Activated CD4-positive, alpha-beta T cell treated with anti-CD3 and anti-CD28 coated beads for 4 hours (primary cell): ENCODE results near the gene EXOC3L4.
"Not testable (repeated sequence)": the region's sequence is repeated elsewhere in the genome, so short reads cannot be mapped to it uniquely, and the experiment has no call there.

ENCODE experiments used
- DNase-seq, 2 donors: peaks; one replicate each; pipeline ENCODE4 v3.0.0-alpha.2; 2020

EXOC3L4 gene

DNA sequence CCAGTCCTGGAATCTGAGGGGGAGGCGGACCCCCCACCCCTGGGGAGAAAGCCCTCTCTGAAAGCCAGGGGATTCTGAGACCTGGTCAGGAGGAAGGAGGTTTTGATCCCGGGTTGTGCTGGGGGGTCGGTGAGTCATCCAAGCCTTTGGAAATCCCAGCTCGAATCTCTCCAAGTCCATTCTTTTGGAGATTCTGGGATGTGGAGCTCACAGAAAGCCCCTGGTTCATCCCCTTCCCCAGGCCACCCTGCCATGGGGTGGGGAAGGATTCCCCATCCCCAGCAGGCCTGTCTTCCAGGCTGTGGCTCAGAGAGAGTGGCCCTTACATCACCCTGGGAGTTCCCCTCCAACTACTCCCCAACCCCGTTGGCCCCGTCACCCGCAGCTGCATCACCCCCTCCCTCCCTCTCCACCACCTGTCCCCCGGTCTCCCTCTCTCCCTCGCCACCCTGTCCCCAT lies 14.3 kb downstream of the EXOC3L4 start:
- DNase-seq: peak in 1 of 2 donors; percentile 24

DNA sequence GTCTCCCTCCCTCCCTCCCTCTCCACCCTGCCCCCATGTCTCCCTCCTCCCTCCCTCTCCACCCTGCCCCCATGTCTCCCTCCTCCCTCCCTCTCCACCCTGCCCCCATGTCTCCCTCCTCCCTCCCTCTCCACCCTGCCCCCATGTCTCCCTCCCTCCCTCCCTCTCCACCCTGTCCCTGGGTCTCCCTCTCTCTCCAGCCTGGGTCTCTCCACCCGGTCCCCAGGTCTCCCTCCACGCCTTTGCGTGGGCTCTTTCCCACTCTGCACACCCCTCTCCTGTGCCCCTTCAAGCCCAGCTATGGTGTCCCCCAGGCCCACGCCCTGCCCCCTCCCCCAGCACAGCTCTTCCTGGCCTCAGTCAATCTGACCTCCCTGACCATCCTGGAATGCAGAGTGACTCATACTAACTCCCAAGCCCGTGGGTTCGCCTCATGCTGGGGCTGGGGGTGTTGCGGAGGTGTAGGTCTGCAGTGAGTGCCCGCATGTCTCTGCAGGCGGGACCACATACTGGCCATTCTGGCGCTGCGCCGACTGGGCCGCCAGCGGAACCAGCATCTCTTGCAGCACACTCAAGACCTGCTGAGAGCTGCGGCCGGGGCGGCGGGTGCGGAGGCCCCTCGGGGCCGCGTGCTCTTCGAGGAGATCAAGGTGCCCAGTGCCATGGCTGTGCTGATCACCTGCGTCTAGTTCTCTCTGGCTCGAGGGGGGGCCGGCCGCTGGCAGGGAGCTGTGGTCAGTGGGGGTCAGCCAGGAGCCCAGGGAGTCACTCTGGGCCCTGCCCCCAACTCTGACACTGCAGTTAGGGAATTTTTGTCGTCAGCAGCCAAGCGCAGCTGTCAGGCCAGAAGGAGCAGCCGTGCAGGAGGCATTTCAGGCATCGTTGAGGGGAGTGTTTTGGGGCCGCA lies 15.3 kb downstream of the EXOC3L4 start:
- DNase-seq: no peak

DNA sequence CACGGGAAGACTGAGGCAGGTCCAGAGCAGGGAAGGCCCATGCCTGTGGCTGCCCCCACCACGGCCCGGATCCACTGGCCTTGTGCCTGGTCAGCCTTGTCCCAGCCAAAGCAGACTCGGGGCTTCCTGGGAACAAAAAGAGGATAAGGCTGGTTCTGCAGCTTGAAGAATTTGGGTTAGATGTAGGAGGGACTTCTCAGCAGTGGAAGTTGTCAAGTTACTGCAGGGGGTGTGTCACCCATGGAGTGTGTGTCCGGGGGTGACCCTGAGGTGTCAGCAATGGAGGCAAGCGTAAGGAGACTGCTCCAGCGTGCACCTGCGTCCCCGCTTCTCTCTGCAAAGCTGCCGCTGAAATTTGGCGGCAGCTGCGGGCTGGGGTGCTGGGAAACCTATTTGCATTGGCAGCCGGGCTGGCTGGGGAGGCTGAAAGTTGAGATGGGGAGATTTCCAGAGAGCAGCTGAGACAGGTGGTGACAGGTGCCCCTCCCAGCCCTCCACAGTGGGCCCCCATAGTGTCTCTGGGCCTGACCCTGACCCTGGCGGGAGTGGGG lies 16.2 kb downstream of the EXOC3L4 start:
- DNase-seq: no peak

DNA sequence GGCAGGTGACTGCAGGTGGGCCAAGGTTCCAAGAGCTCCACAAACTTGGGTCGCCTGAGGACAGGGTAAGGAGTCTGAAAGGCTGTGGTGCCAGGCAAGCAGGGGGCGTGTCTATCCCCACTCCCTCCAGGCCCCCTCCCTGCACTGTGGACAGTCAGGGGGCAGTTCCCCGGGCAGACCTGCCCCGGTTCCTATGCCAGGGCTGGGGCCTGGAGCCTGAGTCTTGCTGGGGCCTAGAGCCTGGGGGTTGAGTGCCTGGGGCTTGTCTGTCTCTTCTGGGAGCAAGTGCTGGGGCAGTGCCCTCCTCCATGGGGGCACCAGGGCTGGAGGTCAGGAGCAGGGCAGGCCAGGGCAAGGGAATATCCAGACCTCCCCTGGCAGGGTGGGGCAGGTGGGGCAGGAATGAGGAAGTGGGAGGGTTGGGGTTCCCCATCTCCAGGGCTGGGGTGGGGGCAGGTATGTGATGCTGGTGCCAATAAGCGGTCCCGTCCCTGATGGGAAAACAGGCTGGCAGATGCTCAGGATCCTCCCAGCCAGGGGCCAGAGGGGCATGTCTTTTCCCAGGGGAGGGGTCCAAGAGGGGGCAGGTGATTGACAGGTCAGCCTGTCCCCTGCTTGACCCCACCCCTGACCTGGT lies 16.8 kb downstream of the EXOC3L4 start:
- no peak for DNase-seq

DNA sequence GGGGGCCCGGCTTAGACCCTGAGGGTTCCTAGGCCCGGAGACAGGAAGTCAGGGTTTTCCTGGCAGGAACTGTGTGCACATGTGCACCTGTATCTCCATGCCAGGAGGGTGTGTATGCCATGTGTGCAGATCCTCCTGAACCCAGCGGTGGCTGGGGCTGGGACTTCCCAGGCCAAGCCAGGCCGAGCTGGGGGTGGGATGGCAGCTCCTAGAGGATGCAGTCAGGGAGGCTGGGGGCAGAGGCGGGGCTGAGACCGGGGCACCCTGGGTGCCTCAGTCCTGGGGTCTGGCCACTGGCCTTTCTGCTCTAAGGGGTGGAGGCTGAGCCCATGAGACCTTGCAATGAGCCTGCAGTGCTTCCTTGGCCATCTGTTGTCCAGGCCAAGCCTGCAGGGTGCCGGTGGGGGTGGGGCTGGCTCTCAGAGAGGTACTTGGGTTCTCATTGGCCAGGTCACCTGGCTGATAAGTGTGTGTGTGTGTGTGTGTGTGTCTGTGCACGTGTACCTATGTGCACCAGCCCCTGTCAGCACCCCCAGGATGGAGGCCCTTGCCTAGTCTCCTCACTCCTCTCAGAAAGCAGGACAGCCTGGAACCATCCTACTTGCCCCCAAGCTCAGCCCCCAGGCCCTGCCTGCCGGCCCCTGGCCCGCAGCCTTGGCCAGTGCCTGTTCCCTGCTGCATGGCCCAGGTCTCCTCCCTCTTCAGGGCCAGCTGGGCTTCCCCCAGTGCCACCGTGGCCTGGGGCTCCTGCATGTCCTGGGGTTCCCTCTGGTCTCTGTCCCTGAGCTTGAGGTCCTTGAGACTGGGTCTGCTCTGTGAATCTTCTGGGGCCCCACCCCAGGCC lies 18.1 kb downstream of the EXOC3L4 start:
- DNase-seq: no peak

DNA sequence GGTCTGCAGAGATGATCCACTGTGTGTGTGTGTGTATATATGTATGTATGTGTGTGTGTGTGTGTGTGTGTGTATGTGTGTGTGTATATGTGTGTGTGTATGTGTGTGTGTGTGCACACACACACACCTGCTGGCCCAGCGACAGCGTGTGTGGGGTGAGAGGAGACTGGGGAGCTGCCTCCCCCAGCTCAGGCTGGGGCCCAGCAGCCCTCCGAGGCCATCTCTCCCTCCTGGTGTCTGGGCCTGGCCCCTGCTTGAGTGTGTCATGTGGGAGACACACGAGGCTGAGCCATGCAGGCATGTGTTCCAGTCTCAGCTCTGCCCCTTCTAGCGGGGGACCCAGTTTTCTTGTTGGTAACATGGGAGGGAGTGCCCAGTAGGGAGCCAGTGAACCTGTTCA lies 18.8 kb downstream of the EXOC3L4 start:
- DNase-seq: no peak

DNA sequence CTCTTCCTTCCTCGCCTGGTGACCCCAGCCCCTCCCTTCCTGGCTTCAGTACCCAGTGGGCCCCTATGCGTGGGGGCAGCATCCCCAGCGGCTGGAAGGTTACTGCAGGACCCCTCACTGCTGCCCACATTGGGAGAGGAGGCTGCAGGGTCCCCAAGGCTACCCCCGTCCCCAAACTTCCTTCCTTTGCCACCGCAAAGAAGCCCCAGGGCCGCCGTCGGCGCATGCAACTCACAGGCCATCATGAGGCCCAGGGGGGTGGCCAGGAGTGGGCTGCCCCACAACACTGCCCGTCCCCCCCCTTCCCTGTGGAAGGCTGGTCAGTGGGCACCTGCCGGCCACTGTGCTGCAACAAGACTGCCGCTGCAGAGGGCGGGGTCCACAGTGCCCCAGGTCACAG lies 19.2 kb downstream of the EXOC3L4 start:
- DNase-seq: no peak

DNA sequence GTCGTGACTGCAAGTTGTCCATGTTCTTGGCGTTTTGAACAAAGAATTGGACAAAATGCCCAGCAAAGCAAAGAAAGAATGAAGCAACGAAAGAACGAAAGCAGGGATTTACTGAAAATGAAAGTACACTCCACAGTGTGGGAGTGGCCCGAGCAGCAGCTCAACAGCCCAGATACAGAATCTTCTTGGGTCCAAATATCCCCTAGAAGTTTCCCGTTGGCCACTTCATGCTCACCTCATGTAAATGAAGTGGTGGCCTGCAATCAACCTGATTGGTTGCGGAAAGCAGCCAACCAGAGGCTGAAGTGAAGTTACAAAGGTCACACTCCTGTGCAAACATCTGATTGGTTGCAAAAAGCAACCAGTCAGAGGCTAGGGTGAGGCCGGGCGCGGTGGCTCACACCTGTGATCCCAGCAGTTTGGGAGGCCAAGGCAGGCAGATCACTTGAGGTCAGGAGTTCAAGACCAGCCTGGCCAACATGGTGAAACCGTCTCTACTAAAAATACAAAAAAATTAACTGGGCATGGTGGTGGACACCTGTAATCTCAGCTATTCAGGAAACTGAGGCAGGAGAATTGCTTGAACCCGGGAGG lies 20.7 kb downstream of the EXOC3L4 start:
- not testable (repeated sequence) for DNase-seq

DNA sequence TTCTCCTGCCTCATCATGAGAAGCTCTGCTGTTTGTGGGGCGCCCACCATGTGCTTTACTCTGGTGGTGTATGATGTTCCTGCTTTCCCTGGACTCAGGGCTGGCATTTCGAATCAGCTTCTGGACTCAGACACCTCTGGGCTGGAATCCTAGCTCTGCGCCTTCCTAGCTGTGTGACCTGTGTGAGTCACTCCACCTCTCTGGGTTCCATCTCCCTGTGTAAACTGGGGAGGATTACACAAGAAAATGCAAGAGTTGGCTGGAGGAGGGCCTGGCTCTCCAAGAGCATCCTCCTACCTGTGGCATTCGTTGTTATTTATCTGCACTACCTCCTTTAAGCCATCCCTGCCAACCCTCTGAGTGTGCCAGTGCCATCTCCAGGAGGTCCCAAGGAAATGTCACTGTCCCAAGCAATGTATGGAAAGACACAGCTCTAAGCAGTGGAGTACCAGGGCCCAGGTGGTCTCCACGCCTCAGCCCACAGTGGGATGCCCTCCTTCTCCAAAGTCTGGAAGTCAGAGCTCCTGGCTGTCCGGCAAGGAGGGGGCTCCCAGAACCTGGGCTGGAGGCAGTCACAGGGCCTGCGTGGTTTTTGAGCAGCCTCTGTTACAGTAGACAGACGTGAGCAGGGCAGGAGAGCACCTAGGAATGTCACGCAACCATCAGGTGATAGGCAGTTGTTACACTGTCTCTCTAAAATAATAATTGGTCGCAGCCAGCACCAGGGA lies 21.5 kb downstream of the EXOC3L4 start:
- DNase-seq: no peak

DNA sequence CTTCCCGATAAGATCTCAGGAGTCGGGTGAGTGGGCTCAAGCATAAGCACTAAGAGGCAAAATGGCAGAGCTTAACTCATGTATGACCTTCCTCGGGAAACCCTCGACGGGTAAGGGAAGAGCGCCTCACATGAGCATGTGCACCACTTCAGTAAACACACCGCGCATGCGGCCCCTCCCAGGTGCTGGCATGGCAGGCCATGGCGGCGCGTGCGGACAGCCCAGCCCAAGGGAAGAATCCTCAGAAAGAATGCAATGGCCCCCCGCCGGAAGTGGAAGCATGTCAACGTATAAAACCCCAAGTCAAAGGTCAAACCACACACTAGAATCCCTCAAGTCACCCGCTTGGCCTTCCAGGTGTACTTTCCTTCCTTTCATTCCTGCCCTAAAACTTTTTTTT lies 22.1 kb downstream of the EXOC3L4 start:
- no peak for DNase-seq

DNA sequence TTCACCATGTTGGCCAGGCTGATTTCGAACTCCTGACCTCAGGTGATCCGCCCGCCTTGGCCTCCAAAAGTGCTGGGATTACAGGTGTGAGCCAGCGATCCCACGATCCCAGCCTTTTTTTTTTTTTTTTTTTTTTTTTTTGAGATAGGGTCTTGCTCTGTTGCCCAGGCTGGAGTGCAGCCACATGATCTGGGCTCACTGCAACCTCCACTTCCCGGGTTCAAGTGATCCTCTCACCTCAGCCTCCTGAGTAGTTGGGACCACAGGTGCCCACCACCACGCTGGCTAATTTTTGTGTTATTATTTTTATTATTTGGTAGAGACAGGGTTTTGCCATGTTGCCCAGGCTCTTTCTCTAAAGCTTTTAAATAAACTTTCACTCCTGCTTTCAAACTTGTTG lies 23.0 kb downstream of the EXOC3L4 start:
- not testable (repeated sequence) for DNase-seq

DNA sequence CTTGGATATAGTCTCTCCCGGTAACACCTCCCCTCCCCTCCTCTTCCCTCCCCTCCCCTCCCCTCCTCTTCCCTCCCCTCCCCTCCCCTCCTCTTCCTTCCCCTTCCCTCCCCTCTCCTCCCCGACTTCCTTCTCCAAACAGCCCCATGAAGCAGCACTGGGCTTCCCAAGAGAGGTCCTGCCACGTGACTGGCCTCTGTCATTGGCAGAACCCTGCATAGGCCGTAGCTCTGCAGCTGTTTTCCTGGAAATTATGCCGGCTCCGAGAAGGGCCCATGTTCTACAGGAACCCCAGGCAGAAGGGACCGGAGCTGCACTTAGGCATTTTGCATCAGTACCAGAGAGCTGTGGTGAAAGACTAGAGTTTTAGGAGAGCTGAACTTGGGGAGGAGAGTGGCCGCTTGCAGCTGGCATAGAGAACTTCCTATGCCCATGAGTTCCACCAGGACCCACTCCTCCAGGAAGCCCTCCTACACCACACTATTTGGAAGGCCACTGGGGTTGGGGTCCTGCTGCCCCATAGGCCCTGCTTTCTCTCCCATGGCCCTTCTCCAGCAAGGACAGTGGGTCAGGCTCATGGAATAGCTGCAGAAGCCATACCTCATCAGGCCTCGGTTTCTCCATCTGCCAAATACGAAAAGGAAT lies 23.6 kb downstream of the EXOC3L4 start:
- DNase-seq: no peak

DNA sequence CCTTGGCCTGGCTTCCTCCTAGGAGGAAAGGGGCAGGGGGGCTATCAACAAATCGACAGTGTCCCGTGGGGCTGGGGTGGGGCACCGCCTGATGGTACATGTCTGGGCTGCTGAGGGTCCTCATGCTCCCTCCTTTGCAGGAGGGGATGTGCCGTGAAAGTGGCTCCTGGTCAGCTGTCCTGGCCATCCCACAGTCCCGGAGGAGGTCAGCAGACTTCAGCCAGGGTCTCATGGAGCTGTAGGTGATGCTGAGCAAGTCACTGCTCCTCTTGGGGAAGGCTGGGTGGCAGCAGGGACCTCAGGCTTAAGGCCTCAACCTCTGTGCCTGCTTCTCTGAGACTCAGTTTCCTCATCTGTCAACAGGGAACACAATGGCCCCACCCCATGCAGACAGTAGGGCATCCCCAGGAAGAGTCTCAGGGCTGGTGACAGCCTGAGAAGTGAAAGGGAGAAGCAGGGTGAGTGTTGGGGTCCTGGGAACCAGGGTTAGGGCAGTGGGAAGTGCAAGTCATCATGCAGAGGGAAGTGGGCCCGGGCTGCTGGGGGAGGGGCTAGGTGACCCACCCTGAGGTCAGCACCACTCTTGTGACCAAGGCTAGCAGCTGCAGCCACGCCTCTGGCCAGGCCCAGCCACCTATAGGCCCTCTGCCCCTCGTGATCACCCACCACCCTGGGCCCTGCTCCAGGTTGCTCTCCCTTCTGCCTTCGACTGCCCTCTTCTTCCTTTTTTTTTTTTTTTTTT lies 24.3 kb downstream of the EXOC3L4 start:
- no peak for DNase-seq

DNA sequence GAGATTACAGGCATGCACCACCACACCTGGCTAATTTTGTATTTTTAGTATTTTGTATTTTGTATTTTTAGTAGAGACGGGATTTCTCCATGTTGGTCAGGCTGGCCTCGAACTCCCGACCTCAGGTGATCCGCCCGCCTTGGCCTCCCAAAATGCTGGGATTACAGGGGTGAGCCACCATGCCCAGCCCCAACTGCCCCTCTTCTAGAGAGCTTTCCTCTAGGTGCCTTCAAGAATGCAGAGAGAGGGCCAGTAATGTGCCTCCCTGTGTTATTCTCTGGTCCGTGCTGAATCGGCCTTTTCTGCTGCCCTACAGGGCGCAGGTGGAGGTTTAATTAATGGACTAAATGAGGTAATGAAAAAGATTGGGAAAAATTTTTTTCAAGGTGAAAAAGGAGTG lies 25.0 kb downstream of the EXOC3L4 start:
- not testable (repeated sequence) for DNase-seq

DNA sequence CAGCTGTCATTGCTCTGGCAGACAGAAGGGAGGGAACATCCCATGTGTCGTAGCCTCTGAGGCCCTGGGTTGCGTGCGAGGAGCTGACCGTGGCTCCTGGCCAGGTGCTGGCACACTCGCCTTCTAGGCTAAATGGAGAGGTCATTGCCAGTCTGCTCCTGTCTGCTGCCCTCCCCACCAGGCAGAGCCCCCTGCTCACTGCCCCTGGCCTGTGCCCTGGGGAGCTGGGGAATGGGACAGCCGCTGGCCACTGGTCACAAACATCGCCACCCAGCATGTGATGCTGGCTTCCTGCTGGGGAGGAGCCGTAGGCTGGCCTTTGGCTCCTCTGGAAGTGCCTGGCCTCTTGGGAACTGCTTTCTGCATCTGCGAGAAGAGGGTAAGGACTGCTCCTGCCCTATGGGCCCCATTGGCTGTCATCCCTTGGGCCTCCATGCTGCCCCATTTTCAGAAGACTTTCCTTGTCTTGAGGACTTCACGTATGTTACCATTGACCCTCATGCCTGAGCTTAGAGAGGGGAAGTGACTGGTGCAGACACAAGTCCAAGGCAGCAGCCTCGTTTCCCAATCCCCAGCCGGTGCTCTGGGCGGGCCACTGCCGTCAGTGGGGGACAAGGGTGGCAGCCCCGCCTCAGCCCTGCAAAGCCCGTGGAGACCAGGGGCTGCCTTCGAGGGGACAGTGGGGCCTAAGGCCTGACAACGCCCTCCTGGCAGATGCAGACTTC lies 26.8 kb downstream of the EXOC3L4 start:
- DNase-seq: no peak

DNA sequence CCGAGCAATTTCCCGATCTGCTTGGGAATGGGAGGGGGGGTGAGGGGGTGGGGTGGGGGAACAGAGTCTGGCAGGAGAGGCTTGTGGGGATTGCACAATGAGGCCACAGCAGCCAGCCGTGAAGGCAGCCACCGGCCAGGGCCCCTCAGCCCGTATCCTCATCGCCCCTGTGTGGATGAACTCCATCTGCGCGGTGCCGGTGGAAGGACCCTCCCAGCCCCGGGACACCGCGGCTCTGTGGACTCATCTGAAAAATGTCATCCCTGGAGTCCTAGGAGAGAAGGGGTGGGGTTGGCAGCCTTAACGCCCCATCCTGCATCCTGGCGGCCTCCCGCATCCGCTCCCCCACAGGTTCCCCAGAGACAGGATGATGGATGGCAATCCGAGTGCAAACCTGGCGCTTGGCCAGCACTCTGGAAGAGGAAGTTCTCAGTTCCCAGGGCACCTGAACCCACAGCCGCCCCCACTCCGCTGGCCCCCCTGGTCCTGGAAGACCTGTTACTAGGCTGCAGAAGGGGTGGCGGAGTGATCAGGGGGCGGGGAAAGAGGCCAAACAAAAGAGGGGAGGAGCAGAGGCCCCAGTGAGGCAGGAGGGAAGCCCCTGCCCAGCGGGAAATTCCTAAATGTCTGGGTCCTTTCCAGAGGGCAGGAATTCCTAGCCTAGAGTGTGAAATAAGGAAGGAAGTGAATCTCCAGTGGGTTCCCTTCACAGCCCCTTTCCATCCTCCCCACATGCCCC lies 27.5 kb downstream of the EXOC3L4 start:
- no peak for DNase-seq

DNA sequence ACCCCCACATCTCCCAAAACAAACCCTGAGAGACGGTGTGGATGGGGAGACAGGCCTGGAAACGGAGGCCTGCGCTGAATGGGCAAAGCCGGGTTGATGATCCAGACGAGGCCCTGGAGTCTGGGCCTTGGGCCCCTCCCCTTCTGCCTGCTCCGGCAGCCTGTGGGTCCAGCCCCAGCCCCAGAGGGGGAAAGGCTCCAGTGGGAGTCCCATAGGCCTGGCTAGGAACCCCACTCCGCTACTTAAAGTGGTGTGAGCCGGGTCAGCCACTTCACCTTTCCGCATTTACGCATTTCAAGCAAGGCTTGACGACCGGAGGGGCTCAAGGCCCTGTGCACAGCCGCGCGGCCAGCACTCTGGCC lies 28.0 kb downstream of the EXOC3L4 start:
- no peak for DNase-seq

DNA sequence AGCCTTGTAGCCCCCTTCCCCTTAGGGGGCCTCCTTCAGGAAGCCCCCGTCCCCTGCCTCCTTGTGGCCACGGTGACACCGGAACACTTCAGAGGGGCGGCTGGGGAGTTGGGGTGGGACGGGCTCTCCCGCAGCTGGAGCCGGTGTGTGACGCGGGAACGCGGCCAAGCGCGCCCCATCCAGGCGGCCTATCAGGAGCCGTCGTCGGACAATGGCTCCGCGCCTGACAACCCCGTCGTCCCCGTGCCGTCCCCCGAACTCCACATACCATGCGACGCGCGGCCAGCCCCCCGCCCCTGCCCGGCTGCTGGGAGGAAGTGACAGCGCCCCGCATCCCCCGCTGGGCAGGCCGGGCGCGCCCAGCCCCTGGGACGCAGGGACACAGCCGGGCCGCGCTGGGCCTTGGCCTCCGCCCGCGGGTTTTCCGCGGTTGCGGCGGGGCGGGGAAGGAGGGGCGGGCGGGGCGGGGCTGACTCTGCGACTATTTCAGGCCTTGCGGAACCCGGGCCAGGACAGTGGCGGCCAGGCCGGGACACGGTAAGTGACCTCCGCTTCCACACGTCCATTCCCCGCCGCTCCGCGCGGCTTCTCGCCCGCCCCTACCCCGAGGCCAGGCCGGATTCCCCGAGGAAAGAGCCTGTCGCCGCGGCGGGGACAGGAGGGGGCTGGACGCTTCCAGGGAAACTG lies 28.6 kb downstream of the EXOC3L4 start, which contains the start of gene TNFAIP2:
Gene TNFAIP2 (plus strand): TSS at position 515 of the 687 bp plus-strand sequence. CDS start 2,997 bp downstream, outside the sequence.
- no peak for DNase-seq
